GM21576 (cell line): ENCODE results near the gene SPC24.
A peak's percentile ranks its signal among the peaks of the same experiment; 100 is the strongest.

ENCODE experiments used
- ATAC-seq: cut with Tn5 transposase; IDR thresholded peaks from one replicate; pipeline ENCODE4 v1.9.1; 2021; ENCODE audit warnings: mild to moderate bottlenecking, moderate library complexity; ENCODE audit not compliant: unreplicated experiment

SPC24 gene

GRCh38 chr19:11155373-11156120 is at the start of gene SPC24:
Gene SPC24, minus strand, starts transcription at chr19:11155782. Its CDS starts 6 bp downstream, at chr19:11155776.
- ATAC-seq: peak; percentile 96

- ATAC-seq: no peak
Measured at GRCh38 chr19:11204943-11205349, 49.4 kb upstream of the SPC24 start.

- no peak for ATAC-seq
Measured at GRCh38 chr19:11204076-11204602, 48.6 kb upstream of the SPC24 start.

GRCh38 chr19:11203194-11204075 is 47.9 kb upstream of the SPC24 start:
- no peak for ATAC-seq

GRCh38 chr19:11202488-11203193 is 47.1 kb upstream of the SPC24 start:
- ATAC-seq: no peak

- no peak for ATAC-seq
Measured at GRCh38 chr19:11201791-11202190, 46.2 kb upstream of the SPC24 start.

GRCh38 chr19:11200931-11201330 is 45.3 kb upstream of the SPC24 start:
- ATAC-seq: no peak

GRCh38 chr19:11200015-11200574 is 44.5 kb upstream of the SPC24 start:
- ATAC-seq: no peak

GRCh38 chr19:11199517-11199916 is 43.9 kb upstream of the SPC24 start:
- ATAC-seq: no peak

- no peak for ATAC-seq
Measured at GRCh38 chr19:11198769-11199424, 43.3 kb upstream of the SPC24 start.

GRCh38 chr19:11198175-11198534 is 42.6 kb upstream of the SPC24 start:
- no peak for ATAC-seq

- ATAC-seq: peak; percentile 66
Measured at GRCh38 chr19:11197291-11198174, 42.0 kb upstream of the SPC24 start, which contains the start of gene KANK2. Gene KANK2, minus strand, starts transcription at chr19:11197545. Its CDS starts 3,034 bp downstream, at chr19:11194511.

- ATAC-seq: no peak
Measured at GRCh38 chr19:11196406-11197287, 41.1 kb upstream of the SPC24 start.

- ATAC-seq: no peak
Measured at GRCh38 chr19:11195681-11196080, 40.1 kb upstream of the SPC24 start.

GRCh38 chr19:11194656-11195558 is 39.3 kb upstream of the SPC24 start:
- ATAC-seq: no peak

GRCh38 chr19:11194173-11194572 is 38.6 kb upstream of the SPC24 start:
- no peak for ATAC-seq
